Skeletal muscle cell (primary cell): ENCODE data around the gene GIMAP7.

Experiments used
- DNase-seq: peaks from one replicate; pipeline ENCODE4 v3.0.0-alpha.2; 2010; ENCODE audit warnings: low read depth
- H3K4me3 ChIP-seq: 2 replicates; pipeline ENCODE4 v1.5.1; 2011; ENCODE audit warnings: low read depth, mild to moderate bottlenecking, control low read depth, low read length, moderate library complexity

The GIMAP7 gene

GRCh38 chr7:150567169-150567568, 52.5 kb downstream of the GIMAP7 start, which contains the start of gene GIMAP4:
GIMAP4 (plus strand) TSS chr7:150567390; CDS start chr7:150569902, 2,512 bp downstream.
- DNase-seq = no peak
- no peak within 1 kb of the TSS for H3K4me3 ChIP-seq

GRCh38 chr7:150567871-150568301, 53.2 kb downstream of the GIMAP7 start:
- DNase-seq = no peak
- H3K4me3 ChIP-seq = no peak overlapping the region

DNA sequence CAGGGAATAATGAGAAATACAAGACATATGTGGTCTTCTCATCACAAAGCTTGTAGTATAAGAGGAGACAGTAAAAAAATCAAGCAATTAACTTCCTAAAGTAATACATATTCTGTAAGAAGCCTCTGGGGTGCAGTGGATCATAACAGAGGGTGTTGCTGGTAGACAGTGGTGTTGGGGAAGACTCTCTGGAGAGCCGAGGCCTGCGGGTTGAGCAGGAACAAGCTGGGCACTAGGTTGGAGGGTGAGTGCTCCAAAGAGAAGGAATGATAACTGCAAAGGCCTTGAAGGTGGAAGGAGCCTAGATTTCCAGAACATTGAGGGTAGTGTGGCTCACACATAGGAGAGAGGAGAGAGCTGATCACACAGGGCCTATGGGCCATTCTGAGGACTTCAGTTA, 54.0 kb downstream of the GIMAP7 start:
- no peak for DNase-seq
- no peak overlapping the region for H3K4me3 ChIP-seq

DNA sequence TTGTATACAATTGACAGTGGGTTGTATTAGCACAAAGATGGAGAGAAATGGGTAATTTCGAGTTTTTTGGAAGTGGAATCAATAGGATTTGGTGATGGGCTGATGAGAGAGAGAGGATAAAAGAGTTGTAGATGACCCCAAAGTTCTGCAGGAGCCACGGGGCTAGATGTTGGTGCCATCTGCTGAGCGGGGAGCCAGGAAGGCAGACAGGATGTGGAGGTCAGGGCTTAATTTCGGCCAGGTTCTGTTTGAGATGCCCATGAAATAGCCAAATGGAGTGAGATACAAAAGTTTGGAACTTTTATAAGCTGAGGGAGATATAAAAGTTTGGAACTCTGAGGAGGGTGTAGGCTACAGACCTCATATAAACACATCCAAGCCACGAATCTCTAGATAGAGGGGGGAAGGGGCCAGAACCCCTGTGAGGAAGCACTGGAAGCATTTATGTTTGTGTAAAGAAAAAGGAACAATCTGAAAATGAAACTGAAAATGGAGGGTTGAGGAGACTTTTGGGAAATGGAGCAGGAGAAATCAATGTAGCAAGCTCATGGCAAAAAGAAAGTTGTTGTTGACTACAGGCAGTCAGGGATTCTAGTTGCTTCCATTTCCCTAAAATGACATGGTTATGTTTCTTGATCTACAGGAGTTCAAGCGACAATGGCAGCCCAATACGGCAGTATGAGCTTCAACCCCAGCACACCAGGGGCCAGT, 54.7 kb downstream of the GIMAP7 start:
- DNase-seq = no peak
- H3K4me3 ChIP-seq = no peak overlapping the region
